ENCODE measurements around the gene DEF6.

DEF6 gene

GRCh38 chr6:35342258-35343091 is 44.9 kb downstream of the DEF6 start, which contains the start of gene PPARD:
Gene PPARD (plus strand): TSS chr6:35342558. CDS start chr6:35411088, 68,530 bp downstream.
- Histone ChIP-seq H3K36me3 (replicated peaks; ENCODE audit: low read depth, low read length) (peaks cover 4% of the 10 kb centered on the region), H3K4me2 (ENCODE audit: low read length) (peak within 1 kb of the TSS; percentile 88), H3K79me2 (ENCODE audit: low read length) (0 out of 2 replicates have a peak, but pooled peaks cover 3% of the 10 kb centered on the region), H3K9ac (ENCODE audit: low read length) (peak within 1 kb of the TSS; percentile 56), H2AFZ (ENCODE audit: low read depth, low read length) (no peak within 1 kb of the TSS; the same call in 1 of the 2 replicates), H3K27ac (ENCODE audit: low read length) (no peak within 1 kb of the TSS), H4K20me1 (ENCODE audit: insufficient read depth, low read length) (peaks cover 3% of the 10 kb centered on the region; the same call in 1 of the 2 replicates), H3K4me3 (ENCODE audit: low read length) (peak within 1 kb of the TSS; percentile 88), H3K4me1 (ENCODE audit: low read length) (peaks cover 12% of the 10 kb centered on the region), H3K9me3 (ENCODE audit: insufficient read depth, low read length) (no peaks in the 10 kb centered on the region), H3K27me3 (ENCODE audit: low read depth, low read length) (no peaks in the 10 kb centered on the region)
- TF ChIP-seq CTCF (IDR thresholded peaks at IDR 0.05; ENCODE audit: low read depth, low read length) = peak; percentile 76
- TF ChIP-seq EZH2phosphoT487 (IDR thresholded peaks at IDR 0.05; ENCODE audit: low read depth) = no peak

- H2AFZ ChIP-seq (ENCODE audit: low read depth, low read length) = no peak overlapping the region
- peaks cover 16% of the 10 kb centered on the region for H3K4me1 ChIP-seq (ENCODE audit: low read length)
- peak overlapping the region; percentile 56 for H3K9ac ChIP-seq (ENCODE audit: low read length)
- peak overlapping the region; percentile 88 for H3K4me2 ChIP-seq (ENCODE audit: low read length)
- H3K27me3 ChIP-seq (ENCODE audit: low read depth, low read length) = no peaks in the 10 kb centered on the region
- H3K9me3 ChIP-seq (ENCODE audit: insufficient read depth, low read length) = no peaks in the 10 kb centered on the region
- H3K4me3 ChIP-seq (ENCODE audit: low read length) = peak overlapping the region; percentile 88
- H4K20me1 ChIP-seq (ENCODE audit: insufficient read depth, low read length) = peaks cover 3% of the 10 kb centered on the region; the same call in 1 of the 2 replicates
- 0 out of 2 replicates have a peak, but pooled peaks cover 3% of the 10 kb centered on the region for H3K79me2 ChIP-seq (ENCODE audit: low read length)
- H3K36me3 ChIP-seq (replicated peaks; ENCODE audit: low read depth, low read length) = peaks cover 4% of the 10 kb centered on the region
- TF ChIP-seq EZH2phosphoT487 (IDR thresholded peaks at IDR 0.05; ENCODE audit: low read depth) (no peak), CTCF (IDR thresholded peaks at IDR 0.05; ENCODE audit: low read depth, low read length) (no peak)
- H3K27ac ChIP-seq (ENCODE audit: low read length) = no peak overlapping the region
Observed at GRCh38 chr6:35343092-35343834, 45.6 kb downstream of the DEF6 start.

GRCh38 chr6:35343835-35344550 is 46.4 kb downstream of the DEF6 start:
- Histone ChIP-seq H3K27me3 (ENCODE audit: low read depth, low read length) (no peaks in the 10 kb centered on the region), H3K27ac (ENCODE audit: low read length) (no peak overlapping the region), H3K4me2 (ENCODE audit: low read length) (peak overlapping the region; percentile 88), H3K79me2 (ENCODE audit: low read length) (0 out of 2 replicates have a peak, but pooled peaks cover 3% of the 10 kb centered on the region), H3K9ac (ENCODE audit: low read length) (no peak overlapping the region), H3K36me3 (replicated peaks; ENCODE audit: low read depth, low read length) (peaks cover 4% of the 10 kb centered on the region), H3K4me3 (ENCODE audit: low read length) (peak overlapping the region; percentile 88), H2AFZ (ENCODE audit: low read depth, low read length) (no peak overlapping the region), H3K9me3 (ENCODE audit: insufficient read depth, low read length) (no peaks in the 10 kb centered on the region), H3K4me1 (ENCODE audit: low read length) (peaks cover 23% of the 10 kb centered on the region), H4K20me1 (ENCODE audit: insufficient read depth, low read length) (peaks cover 3% of the 10 kb centered on the region; the same call in 1 of the 2 replicates)
- no peak for TF ChIP-seq EZH2phosphoT487 (IDR thresholded peaks at IDR 0.05; ENCODE audit: low read depth)
- TF ChIP-seq CTCF (IDR thresholded peaks at IDR 0.05; ENCODE audit: low read depth, low read length) = no peak
